NCI-H345 treated with DMSO at 0.1 percent for 48 hours (cell line): Measurements from ENCODE around the gene NLRX1.
"Not testable (repeated sequence)": the region's sequence is repeated elsewhere in the genome, so short reads cannot be mapped to it uniquely, and the experiment has no call there.

Experiments used
- DNase-seq: peaks from one replicate; lab custom pipeline; 2025; ENCODE audit not compliant: unreplicated experiment; lab: John Stamatoyannopoulos, UW

The NLRX1 gene

GRCh38 chr11:119168471-119169281 lies at the start of gene NLRX1:
NLRX1 (plus strand) TSS chr11:119168725; CDS start chr11:119171404, 2,679 bp downstream.
- peak; percentile 28 for DNase-seq

- DNase-seq: no peak
Measured at GRCh38 chr11:119118946-119119345, 49.6 kb upstream of the NLRX1 start.

- DNase-seq: no peak
Measured at GRCh38 chr11:119120639-119121007, 47.9 kb upstream of the NLRX1 start.

- peak; percentile 99 for DNase-seq
Measured at GRCh38 chr11:119121008-119121810, 47.3 kb upstream of the NLRX1 start, which contains the start of gene HINFP. HINFP (plus strand) TSS chr11:119121580; CDS start chr11:119126945, 5,365 bp downstream.

GRCh38 chr11:119121811-119122124 lies 46.8 kb upstream of the NLRX1 start:
- no peak for DNase-seq

- no peak for DNase-seq
Measured at GRCh38 chr11:119125821-119126220, 42.7 kb upstream of the NLRX1 start.

- DNase-seq: no peak
Measured at GRCh38 chr11:119126675-119127268, 41.8 kb upstream of the NLRX1 start.

GRCh38 chr11:119130662-119131061 lies 37.9 kb upstream of the NLRX1 start:
- DNase-seq: no peak

GRCh38 chr11:119134389-119134978 lies 34.0 kb upstream of the NLRX1 start:
- DNase-seq: no peak

GRCh38 chr11:119139276-119139675 lies 29.2 kb upstream of the NLRX1 start:
- not testable (repeated sequence) for DNase-seq

- no peak for DNase-seq
Measured at GRCh38 chr11:119144825-119145486, 23.6 kb upstream of the NLRX1 start.

- DNase-seq: no peak
Measured at GRCh38 chr11:119145551-119145950, 23.0 kb upstream of the NLRX1 start.

GRCh38 chr11:119147604-119148333 lies 20.8 kb upstream of the NLRX1 start:
- no peak for DNase-seq

GRCh38 chr11:119148720-119149017 lies 19.9 kb upstream of the NLRX1 start:
- no peak for DNase-seq

- DNase-seq: no peak
Measured at GRCh38 chr11:119149018-119149785, 19.3 kb upstream of the NLRX1 start, which contains the start of gene ABCG4. ABCG4 (plus strand) TSS chr11:119149052; CDS start chr11:119149966, 914 bp downstream.

GRCh38 chr11:119149786-119150275 lies 18.7 kb upstream of the NLRX1 start:
- DNase-seq: no peak

- DNase-seq: no peak
Measured at GRCh38 chr11:119152043-119152442, 16.5 kb upstream of the NLRX1 start.

- no peak for DNase-seq
Measured at GRCh38 chr11:119152604-119153003, 15.9 kb upstream of the NLRX1 start.

- no peak for DNase-seq
Measured at GRCh38 chr11:119153049-119153818, 15.3 kb upstream of the NLRX1 start.
